Natural killer cell (primary cell): ENCODE results near the gene RPRD1B. TPM values are rescaled to one million over a fixed set of nuclear protein-coding genes. Genes with fewer than 3 reads are reported as not detected.

Experiments used
- ATAC-seq, 3 donors: fragments of 150-1000 bp in 2 of 3; fragments of 200-7000 bp in 1 of 3; cut with Tn5 transposase; 1 replicate in 1 of 3; 2 replicates in 2 of 3; pipeline ENCODE4 v1.10.0; 2021; ENCODE audit warnings: mild to moderate bottlenecking in 2 of 3, moderate library complexity in 2 of 3
- DNase-seq, 2 donors: peaks; one replicate each; pipeline versions ENCODE4 v3.0.0 to v3.0.0-alpha.2; 2013 to 2021; ENCODE audit warnings: mixed read lengths in 1 of 2
- H3K27ac ChIP-seq: one replicate; pipeline ENCODE4 v1.5.1; 2013; ENCODE audit warnings: mild to moderate bottlenecking, low read length
- H3K27me3 ChIP-seq: one replicate; pipeline ENCODE4 v1.6.1; 2013; ENCODE audit warnings: low read length; ENCODE audit not compliant: control insufficient read depth, insufficient read depth
- H3K36me3 ChIP-seq: one replicate; pipeline ENCODE4 v1.6.1; 2013; ENCODE audit warnings: low read length; ENCODE audit not compliant: control insufficient read depth, insufficient read depth
- H3K4me1 ChIP-seq: one replicate; pipeline ENCODE4 v1.6.1; 2013; ENCODE audit warnings: low read length; ENCODE audit not compliant: control insufficient read depth, insufficient read depth
- H3K4me3 ChIP-seq: one replicate; pipeline ENCODE4 v1.5.1; 2013; ENCODE audit warnings: low read length
- H3K9me3 ChIP-seq: one replicate; pipeline ENCODE4 v1.6.1; 2013; ENCODE audit warnings: low read length; ENCODE audit not compliant: control insufficient read depth, insufficient read depth
- H3K27ac Mint-ChIP-seq, 2 donors: one replicate each; pipeline ENCODE4 v1.8.0; 2022; ENCODE audit warnings: mild to moderate bottlenecking in 2 of 2, mixed read lengths in 2 of 2, moderate library complexity in 1 of 2
- H3K27me3 Mint-ChIP-seq, 2 donors: one replicate each; pipeline ENCODE4 v1.8.0; 2022; ENCODE audit warnings: low read depth in 2 of 2, mixed read lengths in 2 of 2
- H3K36me3 Mint-ChIP-seq: one replicate; pipeline ENCODE4 v1.8.0; 2022; ENCODE audit warnings: mixed read lengths
- H3K4me1 Mint-ChIP-seq, 2 donors: one replicate each; pipeline ENCODE4 v1.8.0; 2022; ENCODE audit warnings: mixed read lengths in 2 of 2
- H3K4me3 Mint-ChIP-seq: one replicate; pipeline ENCODE4 v1.8.0; 2022; ENCODE audit warnings: mild to moderate bottlenecking, moderate library complexity, mixed read lengths
- H3K9me3 Mint-ChIP-seq, 2 donors: one replicate each; pipeline ENCODE4 v1.8.0; 2022; ENCODE audit warnings: mixed read lengths in 2 of 2
- WGBS: methylation state at CpG from one replicate; pipeline ENCODE4 v1.1.7; 2013; ENCODE audit warnings: missing lambda C conversion rate; ENCODE audit not compliant: insufficient coverage; 5-methylcytosine and 5-hydroxymethylcytosine counted together
- intact Hi-C: fragments of 100-400 bp; cut with micrococcal nuclease; formaldehyde crosslinking; loops from one replicate; pipeline ENCODE4 v1.14.2; 2022
- total RNA-seq, 4 donors: library from RNA; stranded (reverse); fragments of 120-200 nt in 1 of 4; gene quantifications; one replicate each; pipeline versions ENCODE4 v1.2.3 to v1.2.4, GENCODE V29; 2013 to 2022
- TF ChIP-seq, protein P1 (sequence below): fragments of 200-600 bp; IDR thresholded peaks from one replicate; pipeline ENCODE4 v1.8.0; 2022; ENCODE audit warnings: antibody characterized with exemption

RPRD1B gene
- total RNA-seq, 3 donors from 2014 or later (not counting 1 experiment from before 2014, with no cell fraction given), result 75.8 to 87.3 (median 77.6) TPM

DNA sequence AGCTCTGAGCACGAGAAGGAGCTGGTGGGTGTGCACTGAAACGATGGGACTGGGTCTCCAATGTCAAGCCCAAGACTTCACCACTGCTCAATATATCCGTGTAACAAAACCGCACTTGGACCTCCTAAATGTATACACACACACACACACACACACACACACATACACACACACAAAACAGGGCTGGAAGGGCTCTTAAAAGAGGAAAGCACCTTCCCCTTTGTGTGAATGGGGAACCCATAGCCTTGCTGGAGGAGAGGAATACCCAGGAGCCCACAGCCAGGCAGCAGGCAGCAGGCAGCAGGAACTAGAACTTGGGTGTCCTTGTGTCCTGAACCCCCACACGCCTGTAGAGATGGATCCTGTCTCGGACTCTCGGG lies 101.7 kb downstream of the RPRD1B start:
- H3K36me3 Mint-ChIP-seq, result no peaks in the 10 kb centered on the region
- Histone ChIP-seq H3K27ac (no peak overlapping the region), H3K9me3 (no peaks in the 10 kb centered on the region), H3K4me1 (peaks cover 12% of the 10 kb centered on the region), H3K4me3 (no peak overlapping the region), H3K36me3 (no peaks in the 10 kb centered on the region), H3K27me3 (no peaks in the 10 kb centered on the region)
- H3K27me3 Mint-ChIP-seq, result no peaks in the 10 kb centered on the region
- DNase-seq (no peak), ATAC-seq (no peak)
- 82% methylated on average over 7 of the region's 7 CpGs for WGBS
- H3K9me3 Mint-ChIP-seq, result no peaks in the 10 kb centered on the region
- TF ChIP-seq, protein P1, sequence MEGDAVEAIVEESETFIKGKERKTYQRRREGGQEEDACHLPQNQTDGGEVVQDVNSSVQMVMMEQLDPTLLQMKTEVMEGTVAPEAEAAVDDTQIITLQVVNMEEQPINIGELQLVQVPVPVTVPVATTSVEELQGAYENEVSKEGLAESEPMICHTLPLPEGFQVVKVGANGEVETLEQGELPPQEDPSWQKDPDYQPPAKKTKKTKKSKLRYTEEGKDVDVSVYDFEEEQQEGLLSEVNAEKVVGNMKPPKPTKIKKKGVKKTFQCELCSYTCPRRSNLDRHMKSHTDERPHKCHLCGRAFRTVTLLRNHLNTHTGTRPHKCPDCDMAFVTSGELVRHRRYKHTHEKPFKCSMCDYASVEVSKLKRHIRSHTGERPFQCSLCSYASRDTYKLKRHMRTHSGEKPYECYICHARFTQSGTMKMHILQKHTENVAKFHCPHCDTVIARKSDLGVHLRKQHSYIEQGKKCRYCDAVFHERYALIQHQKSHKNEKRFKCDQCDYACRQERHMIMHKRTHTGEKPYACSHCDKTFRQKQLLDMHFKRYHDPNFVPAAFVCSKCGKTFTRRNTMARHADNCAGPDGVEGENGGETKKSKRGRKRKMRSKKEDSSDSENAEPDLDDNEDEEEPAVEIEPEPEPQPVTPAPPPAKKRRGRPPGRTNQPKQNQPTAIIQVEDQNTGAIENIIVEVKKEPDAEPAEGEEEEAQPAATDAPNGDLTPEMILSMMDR, result no peak
- H3K4me1 Mint-ChIP-seq, result peaks cover 0 to 6% of the 10 kb centered on the region in 2 donors
- no peak overlapping the region for H3K27ac Mint-ChIP-seq
- no peak overlapping the region for H3K4me3 Mint-ChIP-seq
- intact Hi-C loops, result no loop called here

- Mint-ChIP-seq H3K27ac (no peak overlapping the region), H3K4me3 (no peak overlapping the region), H3K9me3 (no peaks in the 10 kb centered on the region), H3K27me3 (no peaks in the 10 kb centered on the region), H3K36me3 (no peaks in the 10 kb centered on the region), H3K4me1 (peaks cover 0 to 6% of the 10 kb centered on the region in 2 donors)
- DNase-seq, result no peak
- intact Hi-C loops, result no loop called here
- TF ChIP-seq, protein P1, result no peak
- 91% methylated on average over 28 of the region's 28 CpGs for WGBS
- H3K27ac ChIP-seq, result no peak overlapping the region
- no peaks in the 10 kb centered on the region for H3K27me3 ChIP-seq
- no peak overlapping the region for H3K4me3 ChIP-seq
- H3K9me3 ChIP-seq, result no peaks in the 10 kb centered on the region
- H3K4me1 ChIP-seq, result peaks cover 12% of the 10 kb centered on the region
- ATAC-seq, result no peak
- no peaks in the 10 kb centered on the region for H3K36me3 ChIP-seq
Observed at GRCh38 chr20:38135651-38136420, 102.3 kb downstream of the RPRD1B start.

GRCh38 chr20:38136421-38137245 lies 103.1 kb downstream of the RPRD1B start:
- 89% methylated on average over 14 of the region's 14 CpGs for WGBS
- Histone ChIP-seq H3K27me3 (no peaks in the 10 kb centered on the region), H3K4me1 (peaks cover 12% of the 10 kb centered on the region), H3K9me3 (no peaks in the 10 kb centered on the region), H3K4me3 (no peak overlapping the region), H3K36me3 (no peaks in the 10 kb centered on the region), H3K27ac (no peak overlapping the region)
- intact Hi-C loops, result no loop called here
- H3K4me1 Mint-ChIP-seq, result peaks cover 0 to 6% of the 10 kb centered on the region in 2 donors
- no peak for DNase-seq
- H3K9me3 Mint-ChIP-seq, result no peaks in the 10 kb centered on the region
- H3K27ac Mint-ChIP-seq, result no peak overlapping the region
- no peak for ATAC-seq
- H3K36me3 Mint-ChIP-seq, result no peaks in the 10 kb centered on the region
- no peaks in the 10 kb centered on the region for H3K27me3 Mint-ChIP-seq
- TF ChIP-seq, protein P1, result no peak
- H3K4me3 Mint-ChIP-seq, result no peak overlapping the region
